Measurements from ENCODE around the gene NIT1. TPM values are rescaled to one million over a fixed set of nuclear protein-coding genes. Genes with fewer than 3 reads are reported as not detected.

Gene NIT1
- total and polyA plus RNA-seq, 9 of the 15 experiments (the other 6 are each of a cell fraction or from before 2014, with no cell fraction given), result 18.4 to 76.0 (median 33.7) TPM

DNA sequence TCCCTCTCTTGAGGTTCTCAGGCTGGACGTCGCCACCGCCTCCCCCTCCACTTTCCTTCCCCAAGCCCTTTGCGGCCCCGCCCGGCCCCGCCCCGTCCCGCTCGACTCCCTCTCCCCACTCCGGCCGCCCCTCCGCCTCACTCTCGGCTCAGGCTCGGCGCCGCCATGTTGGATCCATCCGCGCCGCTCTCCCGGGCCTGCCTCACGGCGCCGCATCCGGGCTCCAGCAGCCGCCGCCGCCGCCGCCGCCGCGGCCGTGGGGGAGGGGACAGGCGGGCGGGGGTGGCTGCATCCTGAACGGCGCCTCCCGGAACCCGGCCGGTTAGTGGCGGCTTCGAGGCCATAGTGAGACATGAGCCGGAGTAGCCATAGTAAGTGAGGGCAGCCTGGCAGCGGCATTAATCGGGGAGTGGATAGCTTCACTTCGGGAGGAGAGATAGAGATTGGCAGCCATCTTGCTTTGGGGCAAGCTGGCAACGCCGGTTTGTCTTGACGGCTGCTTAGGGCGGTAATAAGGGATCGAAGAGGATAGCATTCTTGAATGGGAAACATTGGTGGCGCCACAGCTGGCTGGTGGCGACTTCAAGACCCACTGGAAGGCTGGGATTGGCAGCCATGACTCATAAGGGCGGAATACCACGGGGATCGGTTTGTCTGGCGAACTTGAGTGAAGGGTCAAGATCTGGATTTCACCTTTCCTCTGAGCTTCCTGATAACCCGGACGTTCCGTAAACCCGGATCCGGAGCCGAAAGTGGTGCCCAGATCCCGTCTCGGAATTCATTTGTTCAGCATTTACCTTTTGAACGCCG, 14.7 kb downstream of the NIT1 start, which contains the start of gene DEDD (continued):
- TF ChIP-seq, protein P1, sequence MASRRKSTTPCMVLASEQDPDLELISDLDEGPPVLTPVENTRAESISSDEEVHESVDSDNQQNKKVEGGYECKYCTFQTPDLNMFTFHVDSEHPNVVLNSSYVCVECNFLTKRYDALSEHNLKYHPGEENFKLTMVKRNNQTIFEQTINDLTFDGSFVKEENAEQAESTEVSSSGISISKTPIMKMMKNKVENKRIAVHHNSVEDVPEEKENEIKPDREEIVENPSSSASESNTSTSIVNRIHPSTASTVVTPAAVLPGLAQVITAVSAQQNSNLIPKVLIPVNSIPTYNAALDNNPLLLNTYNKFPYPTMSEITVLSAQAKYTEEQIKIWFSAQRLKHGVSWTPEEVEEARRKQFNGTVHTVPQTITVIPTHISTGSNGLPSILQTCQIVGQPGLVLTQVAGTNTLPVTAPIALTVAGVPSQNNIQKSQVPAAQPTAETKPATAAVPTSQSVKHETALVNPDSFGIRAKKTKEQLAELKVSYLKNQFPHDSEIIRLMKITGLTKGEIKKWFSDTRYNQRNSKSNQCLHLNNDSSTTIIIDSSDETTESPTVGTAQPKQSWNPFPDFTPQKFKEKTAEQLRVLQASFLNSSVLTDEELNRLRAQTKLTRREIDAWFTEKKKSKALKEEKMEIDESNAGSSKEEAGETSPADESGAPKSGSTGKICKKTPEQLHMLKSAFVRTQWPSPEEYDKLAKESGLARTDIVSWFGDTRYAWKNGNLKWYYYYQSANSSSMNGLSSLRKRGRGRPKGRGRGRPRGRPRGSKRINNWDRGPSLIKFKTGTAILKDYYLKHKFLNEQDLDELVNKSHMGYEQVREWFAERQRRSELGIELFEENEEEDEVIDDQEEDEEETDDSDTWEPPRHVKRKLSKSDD (conservative IDR thresholded peaks at IDR 0.05; ENCODE audit: low read length), result no peak
- TF ChIP-seq TBP (optimal IDR thresholded peaks at IDR 0.05; ENCODE audit: low read depth, low read length) (peak; percentile 63), SIN3B (IDR thresholded peaks at IDR 0.05; ENCODE audit: low read depth) (peak; percentile 77), HIVEP1 (CRISPR knock-in tag; IDR thresholded peaks at IDR 0.05) (no peak), ZNF212 (CRISPR knock-in tag; IDR thresholded peaks at IDR 0.05) (no peak), FUS (optimal IDR thresholded peaks at IDR 0.05; ENCODE audit: low read depth, low read length) (peak; percentile 45), CBFA2T2 (conservative IDR thresholded peaks at IDR 0.05) (no peak), SREBF1 (IDR thresholded peaks at IDR 0.05; ENCODE audit: borderline replicate concordance, low read depth, low read length) (no peak), ZNF589 (CRISPR knock-in tag; IDR thresholded peaks at IDR 0.05; ENCODE audit: low read depth) (peak; percentile 32)
- TF ChIP-seq, protein P2, sequence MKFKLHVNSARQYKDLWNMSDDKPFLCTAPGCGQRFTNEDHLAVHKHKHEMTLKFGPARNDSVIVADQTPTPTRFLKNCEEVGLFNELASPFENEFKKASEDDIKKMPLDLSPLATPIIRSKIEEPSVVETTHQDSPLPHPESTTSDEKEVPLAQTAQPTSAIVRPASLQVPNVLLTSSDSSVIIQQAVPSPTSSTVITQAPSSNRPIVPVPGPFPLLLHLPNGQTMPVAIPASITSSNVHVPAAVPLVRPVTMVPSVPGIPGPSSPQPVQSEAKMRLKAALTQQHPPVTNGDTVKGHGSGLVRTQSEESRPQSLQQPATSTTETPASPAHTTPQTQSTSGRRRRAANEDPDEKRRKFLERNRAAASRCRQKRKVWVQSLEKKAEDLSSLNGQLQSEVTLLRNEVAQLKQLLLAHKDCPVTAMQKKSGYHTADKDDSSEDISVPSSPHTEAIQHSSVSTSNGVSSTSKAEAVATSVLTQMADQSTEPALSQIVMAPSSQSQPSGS (CRISPR knock-in tag; IDR thresholded peaks at IDR 0.05), result no peak
- TF ChIP-seq, protein P3, sequence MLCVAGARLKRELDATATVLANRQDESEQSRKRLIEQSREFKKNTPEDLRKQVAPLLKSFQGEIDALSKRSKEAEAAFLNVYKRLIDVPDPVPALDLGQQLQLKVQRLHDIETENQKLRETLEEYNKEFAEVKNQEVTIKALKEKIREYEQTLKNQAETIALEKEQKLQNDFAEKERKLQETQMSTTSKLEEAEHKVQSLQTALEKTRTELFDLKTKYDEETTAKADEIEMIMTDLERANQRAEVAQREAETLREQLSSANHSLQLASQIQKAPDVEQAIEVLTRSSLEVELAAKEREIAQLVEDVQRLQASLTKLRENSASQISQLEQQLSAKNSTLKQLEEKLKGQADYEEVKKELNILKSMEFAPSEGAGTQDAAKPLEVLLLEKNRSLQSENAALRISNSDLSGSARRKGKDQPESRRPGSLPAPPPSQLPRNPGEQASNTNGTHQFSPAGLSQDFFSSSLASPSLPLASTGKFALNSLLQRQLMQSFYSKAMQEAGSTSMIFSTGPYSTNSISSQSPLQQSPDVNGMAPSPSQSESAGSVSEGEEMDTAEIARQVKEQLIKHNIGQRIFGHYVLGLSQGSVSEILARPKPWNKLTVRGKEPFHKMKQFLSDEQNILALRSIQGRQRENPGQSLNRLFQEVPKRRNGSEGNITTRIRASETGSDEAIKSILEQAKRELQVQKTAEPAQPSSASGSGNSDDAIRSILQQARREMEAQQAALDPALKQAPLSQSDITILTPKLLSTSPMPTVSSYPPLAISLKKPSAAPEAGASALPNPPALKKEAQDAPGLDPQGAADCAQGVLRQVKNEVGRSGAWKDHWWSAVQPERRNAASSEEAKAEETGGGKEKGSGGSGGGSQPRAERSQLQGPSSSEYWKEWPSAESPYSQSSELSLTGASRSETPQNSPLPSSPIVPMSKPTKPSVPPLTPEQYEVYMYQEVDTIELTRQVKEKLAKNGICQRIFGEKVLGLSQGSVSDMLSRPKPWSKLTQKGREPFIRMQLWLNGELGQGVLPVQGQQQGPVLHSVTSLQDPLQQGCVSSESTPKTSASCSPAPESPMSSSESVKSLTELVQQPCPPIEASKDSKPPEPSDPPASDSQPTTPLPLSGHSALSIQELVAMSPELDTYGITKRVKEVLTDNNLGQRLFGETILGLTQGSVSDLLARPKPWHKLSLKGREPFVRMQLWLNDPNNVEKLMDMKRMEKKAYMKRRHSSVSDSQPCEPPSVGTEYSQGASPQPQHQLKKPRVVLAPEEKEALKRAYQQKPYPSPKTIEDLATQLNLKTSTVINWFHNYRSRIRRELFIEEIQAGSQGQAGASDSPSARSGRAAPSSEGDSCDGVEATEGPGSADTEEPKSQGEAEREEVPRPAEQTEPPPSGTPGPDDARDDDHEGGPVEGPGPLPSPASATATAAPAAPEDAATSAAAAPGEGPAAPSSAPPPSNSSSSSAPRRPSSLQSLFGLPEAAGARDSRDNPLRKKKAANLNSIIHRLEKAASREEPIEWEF (CRISPR knock-in tag; IDR thresholded peaks at IDR 0.05), result peak; percentile 64; the same call in 1 of the 2 replicates
- TF ChIP-seq, protein P4, sequence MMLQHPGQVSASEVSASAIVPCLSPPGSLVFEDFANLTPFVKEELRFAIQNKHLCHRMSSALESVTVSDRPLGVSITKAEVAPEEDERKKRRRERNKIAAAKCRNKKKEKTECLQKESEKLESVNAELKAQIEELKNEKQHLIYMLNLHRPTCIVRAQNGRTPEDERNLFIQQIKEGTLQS (IDR thresholded peaks at IDR 0.05), result peak; percentile 88
- TF ChIP-seq, protein P4 (CRISPR knock-in tag; conservative IDR thresholded peaks at IDR 0.05), result peak; percentile 59; the same call in 1 of the 2 replicates
- TF ChIP-seq, protein P5, sequence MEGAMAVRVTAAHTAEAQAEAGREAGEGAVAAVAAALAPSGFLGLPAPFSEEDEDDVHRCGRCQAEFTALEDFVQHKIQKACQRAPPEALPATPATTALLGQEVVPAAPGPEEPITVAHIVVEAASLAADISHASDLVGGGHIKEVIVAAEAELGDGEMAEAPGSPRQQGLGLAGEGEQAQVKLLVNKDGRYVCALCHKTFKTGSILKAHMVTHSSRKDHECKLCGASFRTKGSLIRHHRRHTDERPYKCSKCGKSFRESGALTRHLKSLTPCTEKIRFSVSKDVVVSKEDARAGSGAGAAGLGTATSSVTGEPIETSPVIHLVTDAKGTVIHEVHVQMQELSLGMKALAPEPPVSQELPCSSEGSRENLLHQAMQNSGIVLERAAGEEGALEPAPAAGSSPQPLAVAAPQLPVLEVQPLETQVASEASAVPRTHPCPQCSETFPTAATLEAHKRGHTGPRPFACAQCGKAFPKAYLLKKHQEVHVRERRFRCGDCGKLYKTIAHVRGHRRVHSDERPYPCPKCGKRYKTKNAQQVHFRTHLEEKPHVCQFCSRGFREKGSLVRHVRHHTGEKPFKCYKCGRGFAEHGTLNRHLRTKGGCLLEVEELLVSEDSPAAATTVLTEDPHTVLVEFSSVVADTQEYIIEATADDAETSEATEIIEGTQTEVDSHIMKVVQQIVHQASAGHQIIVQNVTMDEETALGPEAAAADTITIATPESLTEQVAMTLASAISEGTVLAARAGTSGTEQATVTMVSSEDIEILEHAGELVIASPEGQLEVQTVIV (CRISPR knock-in tag; IDR thresholded peaks at IDR 0.05; ENCODE audit: borderline replicate concordance), result peak; percentile 68; the same call in 1 of the 2 replicates

Measured in K562 (cell line).